Measurements from ENCODE around the gene SCAP. TPM values are rescaled to one million over a fixed set of nuclear protein-coding genes. Genes with fewer than 3 reads are reported as not detected.

Gene SCAP
- total RNA-seq, 2 experiments from 2014 or later, result 58.3 to 60.3 TPM

DNA sequence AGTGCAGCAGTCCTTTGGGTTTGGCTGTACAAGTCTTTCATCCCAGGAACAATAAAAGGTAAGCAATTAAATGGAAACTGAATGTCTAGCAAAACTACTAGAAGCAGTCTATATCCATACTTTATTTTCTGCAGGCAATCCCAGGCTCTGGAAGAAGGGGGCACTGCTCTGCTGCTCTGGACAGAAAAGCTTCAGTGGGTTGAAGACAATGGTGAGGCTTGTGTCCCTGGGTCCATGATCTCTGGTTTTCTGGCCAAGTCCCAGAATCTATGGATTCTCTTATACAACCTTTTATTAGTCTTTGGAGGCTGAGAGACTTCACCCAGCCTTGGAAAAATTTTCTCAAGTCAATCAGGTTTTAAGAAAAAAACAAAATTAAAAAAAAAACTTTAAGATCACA is 35.6 kb downstream of the SCAP start:
- TF ChIP-seq, protein P1, sequence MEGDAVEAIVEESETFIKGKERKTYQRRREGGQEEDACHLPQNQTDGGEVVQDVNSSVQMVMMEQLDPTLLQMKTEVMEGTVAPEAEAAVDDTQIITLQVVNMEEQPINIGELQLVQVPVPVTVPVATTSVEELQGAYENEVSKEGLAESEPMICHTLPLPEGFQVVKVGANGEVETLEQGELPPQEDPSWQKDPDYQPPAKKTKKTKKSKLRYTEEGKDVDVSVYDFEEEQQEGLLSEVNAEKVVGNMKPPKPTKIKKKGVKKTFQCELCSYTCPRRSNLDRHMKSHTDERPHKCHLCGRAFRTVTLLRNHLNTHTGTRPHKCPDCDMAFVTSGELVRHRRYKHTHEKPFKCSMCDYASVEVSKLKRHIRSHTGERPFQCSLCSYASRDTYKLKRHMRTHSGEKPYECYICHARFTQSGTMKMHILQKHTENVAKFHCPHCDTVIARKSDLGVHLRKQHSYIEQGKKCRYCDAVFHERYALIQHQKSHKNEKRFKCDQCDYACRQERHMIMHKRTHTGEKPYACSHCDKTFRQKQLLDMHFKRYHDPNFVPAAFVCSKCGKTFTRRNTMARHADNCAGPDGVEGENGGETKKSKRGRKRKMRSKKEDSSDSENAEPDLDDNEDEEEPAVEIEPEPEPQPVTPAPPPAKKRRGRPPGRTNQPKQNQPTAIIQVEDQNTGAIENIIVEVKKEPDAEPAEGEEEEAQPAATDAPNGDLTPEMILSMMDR (IDR thresholded peaks at IDR 0.05), result no peak
- Histone ChIP-seq H3K27me3 (ENCODE audit: control insufficient read depth in 1 of 2, insufficient read depth in 2 of 2, low read length in 2 of 2) (no peaks in the 10 kb centered on the region), H3K27ac (ENCODE audit: low read depth in 1 of 2, low read length in 2 of 2) (no peak overlapping the region), H3K4me1 (ENCODE audit: insufficient read depth, low read length) (peaks cover 3% of the 10 kb centered on the region), H3K36me3 (ENCODE audit: insufficient read depth, low read length) (peaks cover 44% of the 10 kb centered on the region), H3K9me3 (ENCODE audit: control insufficient read depth in 1 of 2, insufficient read depth in 1 of 2, low read length in 2 of 2) (no peaks in the 10 kb centered on the region), H3K4me3 (ENCODE audit: low read length) (no peak overlapping the region)
- CTCF ChIA-PET, result interaction anchor here (1.5 to 1.9 kb wide), 2 partner anchors 19 to 36 kb away, joined by 5 to 7 read pairs; partner anchors contain the start of gene SCAP
- Mint-ChIP-seq H3K36me3 (ENCODE audit: low read depth) (peaks cover 73% of the 10 kb centered on the region), H3K27me3 (no peaks in the 10 kb centered on the region), H3K4me3 (no peak overlapping the region), H3K9me3 (no peaks in the 10 kb centered on the region), H3K4me1 (ENCODE audit: low read depth) (peaks cover 12% of the 10 kb centered on the region), H3K27ac (no peak overlapping the region)
- POLR2A ChIA-PET, result no interaction called here
- ATAC-seq (ENCODE audit: poor library complexity) (no peak), DNase-seq (no peak)
- intact Hi-C loops (cut with DNase I, micrococcal nuclease), result loop anchor here in 1 of 2 experiments (5.0 kb wide), 1 partner anchor 37 kb away; the partner anchor contains the start of gene SCAP

DNA sequence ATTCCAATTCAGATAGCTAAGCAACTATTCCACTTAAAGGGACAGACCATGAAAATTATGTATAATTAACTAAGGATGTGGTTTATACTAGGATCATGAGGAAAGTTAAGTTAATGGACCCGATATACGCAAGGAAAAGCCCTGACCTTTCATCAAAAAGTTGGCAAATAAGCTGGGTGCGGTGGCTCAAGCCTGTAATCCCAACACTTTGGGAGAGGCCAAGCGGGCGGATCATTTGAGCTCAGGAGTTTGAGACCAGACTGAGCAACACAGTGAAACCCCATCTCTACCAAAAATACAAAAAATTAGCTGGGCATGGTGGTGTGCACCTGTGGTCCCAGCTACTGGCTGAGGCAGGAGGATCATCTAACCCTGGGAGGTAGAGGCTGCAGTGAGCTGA is 39.6 kb downstream of the SCAP start:
- no peaks in the 10 kb centered on the region for H3K4me1 ChIP-seq (ENCODE audit: insufficient read depth, low read length)
- H3K4me3 ChIP-seq (ENCODE audit: low read length), result no peak overlapping the region
- no peak overlapping the region for H3K27ac ChIP-seq (ENCODE audit: low read depth in 1 of 2, low read length in 2 of 2)
- Mint-ChIP-seq H3K27ac (no peak overlapping the region), H3K9me3 (no peaks in the 10 kb centered on the region), H3K36me3 (ENCODE audit: low read depth) (peaks cover 80% of the 10 kb centered on the region), H3K4me1 (ENCODE audit: low read depth) (no peaks in the 10 kb centered on the region), H3K4me3 (no peak overlapping the region), H3K27me3 (no peaks in the 10 kb centered on the region)
- DNase-seq (no peak), ATAC-seq (ENCODE audit: poor library complexity) (no peak)
- intact Hi-C loops (cut with DNase I, micrococcal nuclease), result no loop called here
- H3K9me3 ChIP-seq (ENCODE audit: control insufficient read depth in 1 of 2, insufficient read depth in 1 of 2, low read length in 2 of 2), result no peaks in the 10 kb centered on the region
- TF ChIP-seq, protein P1 (IDR thresholded peaks at IDR 0.05), result no peak
- CTCF ChIA-PET, result interaction anchor here (1.5 kb wide), 1 partner anchor 15 kb away, joined by 4 read pairs; no protein-coding TSS in a partner anchor
- H3K36me3 ChIP-seq (ENCODE audit: insufficient read depth, low read length), result peaks cover 55% of the 10 kb centered on the region
- POLR2A ChIA-PET, result no interaction called here
- no peaks in the 10 kb centered on the region for H3K27me3 ChIP-seq (ENCODE audit: control insufficient read depth in 1 of 2, insufficient read depth in 2 of 2, low read length in 2 of 2)

DNA sequence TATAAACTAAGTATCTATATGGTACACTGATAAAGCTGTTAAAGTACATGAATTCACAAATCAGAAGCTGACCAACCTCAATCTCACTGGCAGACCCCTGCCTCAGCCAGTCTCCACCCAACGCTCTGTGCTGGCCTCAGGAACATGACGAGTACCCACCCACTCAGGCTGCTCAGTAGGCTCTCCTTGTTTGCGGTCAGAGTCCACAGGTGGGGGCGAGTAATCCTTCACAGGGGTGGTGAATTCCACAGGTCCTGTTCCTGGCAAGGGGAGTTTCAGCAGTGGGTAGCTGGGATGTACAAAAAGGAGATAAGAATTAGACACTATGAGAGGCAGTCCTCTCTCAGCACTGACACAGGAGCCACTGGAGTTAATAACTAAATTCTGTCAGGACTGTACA is 40.9 kb downstream of the SCAP start:
- Mint-ChIP-seq H3K9me3 (no peaks in the 10 kb centered on the region), H3K4me1 (ENCODE audit: low read depth) (no peaks in the 10 kb centered on the region), H3K27ac (no peak overlapping the region), H3K4me3 (no peak overlapping the region), H3K36me3 (ENCODE audit: low read depth) (peaks cover 85% of the 10 kb centered on the region), H3K27me3 (no peaks in the 10 kb centered on the region)
- Histone ChIP-seq H3K27me3 (ENCODE audit: control insufficient read depth in 1 of 2, insufficient read depth in 2 of 2, low read length in 2 of 2) (no peaks in the 10 kb centered on the region), H3K36me3 (ENCODE audit: insufficient read depth, low read length) (peaks cover 60% of the 10 kb centered on the region), H3K4me1 (ENCODE audit: insufficient read depth, low read length) (no peaks in the 10 kb centered on the region), H3K4me3 (ENCODE audit: low read length) (no peak overlapping the region), H3K9me3 (ENCODE audit: control insufficient read depth in 1 of 2, insufficient read depth in 1 of 2, low read length in 2 of 2) (no peaks in the 10 kb centered on the region), H3K27ac (ENCODE audit: low read depth in 1 of 2, low read length in 2 of 2) (no peak overlapping the region)
- TF ChIP-seq, protein P1 (IDR thresholded peaks at IDR 0.05), result no peak
- intact Hi-C loops (cut with DNase I, micrococcal nuclease), result no loop called here
- ChIA-PET POLR2A (no interaction called here), CTCF (interaction anchor here (0.7 kb wide), 1 partner anchor 207 kb away, joined by 3 read pairs; no protein-coding TSS in a partner anchor)
- DNase-seq (no peak), ATAC-seq (ENCODE audit: poor library complexity) (no peak)

All from CD4-positive, alpha-beta T cell (primary cell).